ENCODE measurements around the gene SMCHD1. TPM values are rescaled to one million over a fixed set of nuclear protein-coding genes. Genes with fewer than 3 reads are reported as not detected.
"Not testable (repeated sequence)": the region's sequence is repeated elsewhere in the genome, so short reads cannot be mapped to it uniquely, and the experiment has no call there.

The SMCHD1 gene
- total RNA-seq, 1 donor from 2014 or later, result 100 TPM

- H3K36me3 Mint-ChIP-seq (ENCODE audit: low read depth); intact Hi-C loops (cut with micrococcal nuclease); DNase-seq (ENCODE audit: low spot score); H3K4me1 Mint-ChIP-seq (ENCODE audit: low read depth); H3K4me3 Mint-ChIP-seq (ENCODE audit: low read depth); H3K27ac Mint-ChIP-seq: not testable (repeated sequence)
- H3K9me3 Mint-ChIP-seq, result peaks cover 12% of the 10 kb centered on the region
- peaks cover 11% of the 10 kb centered on the region for H3K27me3 Mint-ChIP-seq (ENCODE audit: low read depth)
Measured at GRCh38 chr18:2837290-2837689, 181.8 kb downstream of the SMCHD1 start.

GRCh38 chr18:2839202-2839601, 183.7 kb downstream of the SMCHD1 start:
- intact Hi-C loops (cut with micrococcal nuclease), result no loop called here
- Mint-ChIP-seq H3K27me3 (ENCODE audit: low read depth) (peaks cover 14% of the 10 kb centered on the region), H3K27ac (no peak overlapping the region), H3K4me1 (ENCODE audit: low read depth) (peaks cover 2% of the 10 kb centered on the region), H3K4me3 (ENCODE audit: low read depth) (no peak overlapping the region), H3K9me3 (peaks cover 12% of the 10 kb centered on the region), H3K36me3 (ENCODE audit: low read depth) (no peaks in the 10 kb centered on the region)
- no peak for DNase-seq (ENCODE audit: low spot score)

- Mint-ChIP-seq H3K36me3 (ENCODE audit: low read depth) (no peaks in the 10 kb centered on the region), H3K4me1 (ENCODE audit: low read depth) (peaks cover 2% of the 10 kb centered on the region), H3K9me3 (peaks cover 12% of the 10 kb centered on the region), H3K4me3 (ENCODE audit: low read depth) (no peak overlapping the region), H3K27ac (no peak overlapping the region), H3K27me3 (ENCODE audit: low read depth) (peaks cover 21% of the 10 kb centered on the region)
- intact Hi-C loops (cut with micrococcal nuclease), result loop anchor here (10.0 kb wide), 1 partner anchor 266 kb away; the partner anchor contains the start of genes METTL4 and NDC80
- no peak for DNase-seq (ENCODE audit: low spot score)
Measured at GRCh38 chr18:2840521-2840920, 185.0 kb downstream of the SMCHD1 start.

- H3K36me3 Mint-ChIP-seq (ENCODE audit: low read depth), result peaks cover 3% of the 10 kb centered on the region
- H3K27me3 Mint-ChIP-seq (ENCODE audit: low read depth), result peaks cover 26% of the 10 kb centered on the region
- no peak overlapping the region for H3K4me3 Mint-ChIP-seq (ENCODE audit: low read depth)
- H3K9me3 Mint-ChIP-seq, result peaks cover 4% of the 10 kb centered on the region
- intact Hi-C loops (cut with micrococcal nuclease), result loop anchor here (10.0 kb wide), 1 partner anchor 268 kb away; the partner anchor contains the start of genes METTL4 and NDC80
- H3K27ac Mint-ChIP-seq, result no peak overlapping the region
- no peak for DNase-seq (ENCODE audit: low spot score)
- peaks cover 8% of the 10 kb centered on the region for H3K4me1 Mint-ChIP-seq (ENCODE audit: low read depth)
Measured at GRCh38 chr18:2843146-2843545, 187.6 kb downstream of the SMCHD1 start.

- H3K9me3 Mint-ChIP-seq, result no peaks in the 10 kb centered on the region
- H3K36me3 Mint-ChIP-seq (ENCODE audit: low read depth), result peaks cover 19% of the 10 kb centered on the region
- DNase-seq (ENCODE audit: low spot score), result no peak
- peaks cover 25% of the 10 kb centered on the region for H3K4me1 Mint-ChIP-seq (ENCODE audit: low read depth)
- H3K27me3 Mint-ChIP-seq (ENCODE audit: low read depth), result peaks cover 20% of the 10 kb centered on the region
- H3K4me3 Mint-ChIP-seq (ENCODE audit: low read depth), result no peak overlapping the region
- peak overlapping the region; percentile 22 for H3K27ac Mint-ChIP-seq
- intact Hi-C loops (cut with micrococcal nuclease), result loop anchor here (5.0 to 10.0 kb wide), 4 partner anchors 38 to 402 kb away; partner anchors contain the start of genes METTL4, MYL12A and NDC80
Measured at GRCh38 chr18:2845172-2845571, 189.6 kb downstream of the SMCHD1 start.

- Mint-ChIP-seq H3K27ac (peak within 1 kb of the TSS; percentile 95), H3K27me3 (ENCODE audit: low read depth) (peaks cover 14% of the 10 kb centered on the region), H3K4me1 (ENCODE audit: low read depth) (peaks cover 36% of the 10 kb centered on the region), H3K4me3 (ENCODE audit: low read depth) (peak within 1 kb of the TSS; percentile 93), H3K36me3 (ENCODE audit: low read depth) (peaks cover 28% of the 10 kb centered on the region), H3K9me3 (no peaks in the 10 kb centered on the region)
- intact Hi-C loops (cut with micrococcal nuclease), result loop anchor here (2.0 to 10.0 kb wide), 5 partner anchors 39 to 401 kb away; partner anchors contain the start of genes METTL4, MYL12A and NDC80
- peak; percentile 49 for DNase-seq (ENCODE audit: low spot score)
Measured at GRCh38 chr18:2846636-2847316, 191.2 kb downstream of the SMCHD1 start, which contains the start of gene EMILIN2. Gene EMILIN2 (plus strand): TSS chr18:2847006. CDS start chr18:2847189, 183 bp downstream.

GRCh38 chr18:2847317-2848246, 192.1 kb downstream of the SMCHD1 start:
- Mint-ChIP-seq H3K4me3 (ENCODE audit: low read depth) (peak overlapping the region; percentile 91), H3K4me1 (ENCODE audit: low read depth) (peaks cover 36% of the 10 kb centered on the region), H3K36me3 (ENCODE audit: low read depth) (peaks cover 31% of the 10 kb centered on the region), H3K27ac (peak overlapping the region; percentile 93), H3K27me3 (ENCODE audit: low read depth) (peaks cover 14% of the 10 kb centered on the region), H3K9me3 (no peaks in the 10 kb centered on the region)
- intact Hi-C loops (cut with micrococcal nuclease), result loop anchor here (2.0 to 10.0 kb wide), 6 partner anchors 40 to 400 kb away; partner anchors contain the start of genes METTL4, MYL12A and NDC80
- peak; percentile 33 for DNase-seq (ENCODE audit: low spot score)

GRCh38 chr18:2848247-2849246, 193.0 kb downstream of the SMCHD1 start:
- Mint-ChIP-seq H3K9me3 (no peaks in the 10 kb centered on the region), H3K27ac (peak overlapping the region; percentile 93), H3K36me3 (ENCODE audit: low read depth) (peaks cover 31% of the 10 kb centered on the region), H3K27me3 (ENCODE audit: low read depth) (peaks cover 14% of the 10 kb centered on the region), H3K4me3 (ENCODE audit: low read depth) (peak overlapping the region; percentile 91), H3K4me1 (ENCODE audit: low read depth) (peaks cover 34% of the 10 kb centered on the region)
- no peak for DNase-seq (ENCODE audit: low spot score)
- intact Hi-C loops (cut with micrococcal nuclease), result loop anchor here (2.0 to 10.0 kb wide), 5 partner anchors 41 to 399 kb away; partner anchors contain the start of genes METTL4, MYL12A and NDC80

- H3K27me3 Mint-ChIP-seq (ENCODE audit: low read depth), result peaks cover 5% of the 10 kb centered on the region
- H3K4me3 Mint-ChIP-seq (ENCODE audit: low read depth), result peak overlapping the region; percentile 43
- H3K27ac Mint-ChIP-seq, result peak overlapping the region; percentile 77
- intact Hi-C loops (cut with micrococcal nuclease), result loop anchor here (2.0 kb wide), 1 partner anchor 32 kb away; no protein-coding TSS in a partner anchor
- no peaks in the 10 kb centered on the region for H3K9me3 Mint-ChIP-seq
- DNase-seq (ENCODE audit: low spot score), result no peak
- H3K4me1 Mint-ChIP-seq (ENCODE audit: low read depth), result peaks cover 44% of the 10 kb centered on the region
- H3K36me3 Mint-ChIP-seq (ENCODE audit: low read depth), result peaks cover 46% of the 10 kb centered on the region
Measured at GRCh38 chr18:2850816-2851215, 195.3 kb downstream of the SMCHD1 start.

- no peak overlapping the region for H3K4me3 Mint-ChIP-seq (ENCODE audit: low read depth)
- peaks cover 47% of the 10 kb centered on the region for H3K4me1 Mint-ChIP-seq (ENCODE audit: low read depth)
- no peaks in the 10 kb centered on the region for H3K9me3 Mint-ChIP-seq
- no peak overlapping the region for H3K27ac Mint-ChIP-seq
- DNase-seq (ENCODE audit: low spot score), result no peak
- H3K36me3 Mint-ChIP-seq (ENCODE audit: low read depth), result peaks cover 52% of the 10 kb centered on the region
- no peaks in the 10 kb centered on the region for H3K27me3 Mint-ChIP-seq (ENCODE audit: low read depth)
- intact Hi-C loops (cut with micrococcal nuclease), result loop anchor here (2.0 kb wide), 1 partner anchor 31 kb away; no protein-coding TSS in a partner anchor
Measured at GRCh38 chr18:2851771-2852170, 196.2 kb downstream of the SMCHD1 start.

- H3K9me3 Mint-ChIP-seq; H3K4me3 Mint-ChIP-seq (ENCODE audit: low read depth); intact Hi-C loops (cut with micrococcal nuclease); DNase-seq (ENCODE audit: low spot score); H3K27me3 Mint-ChIP-seq (ENCODE audit: low read depth); H3K27ac Mint-ChIP-seq: not testable (repeated sequence)
- Mint-ChIP-seq H3K4me1 (ENCODE audit: low read depth) (peaks cover 51% of the 10 kb centered on the region), H3K36me3 (ENCODE audit: low read depth) (peaks cover 52% of the 10 kb centered on the region)
Measured at GRCh38 chr18:2852460-2852859, 196.9 kb downstream of the SMCHD1 start.
